GM18505 (cell line): Measurements from ENCODE around the gene KMT5C.
"Not testable (repeated sequence)": the region's sequence is repeated elsewhere in the genome, so short reads cannot be mapped to it uniquely, and the experiment has no call there.

ENCODE experiments used
- ATAC-seq: cut with Tn5 transposase; IDR thresholded peaks from one replicate; pipeline ENCODE4 v1.9.1; 2021; ENCODE audit not compliant: unreplicated experiment
- POLR2A ChIP-seq: IDR thresholded peaks from 4 replicates; pipeline ENCODE4 v1.6.1; 2011; ENCODE audit warnings: borderline replicate concordance; ENCODE audit not compliant: insufficient read depth, insufficient read length; ENCODE audit errors: extremely low read depth

The KMT5C gene

DNA sequence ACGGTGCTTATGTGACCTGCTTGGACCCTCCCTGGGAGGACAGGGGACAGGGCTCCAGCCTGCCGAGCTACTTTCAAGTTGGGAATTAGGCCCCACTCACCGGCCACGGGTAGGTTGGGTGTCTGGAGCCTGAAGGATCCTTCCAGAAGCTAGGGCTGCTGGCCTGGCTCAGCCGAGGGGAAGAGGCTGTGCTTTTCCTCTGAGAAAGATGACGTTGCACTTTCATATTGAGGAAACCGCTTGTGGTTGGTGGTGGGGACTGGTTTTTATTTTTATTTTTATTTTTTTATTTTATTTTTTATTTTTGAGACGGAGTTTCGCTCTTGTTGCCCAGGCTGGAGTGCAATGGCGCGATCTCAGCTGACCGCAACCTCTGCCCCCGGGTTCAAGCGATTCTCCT, 14.5 kb upstream of the KMT5C start, which contains the start of gene TMEM150B:
TMEM150B (minus strand) TSS at position 170 of the 400 bp plus-strand sequence. CDS start 4,305 bp downstream, outside the sequence.
- ATAC-seq: no peak
- TF ChIP-seq POLR2A: no peak

DNA sequence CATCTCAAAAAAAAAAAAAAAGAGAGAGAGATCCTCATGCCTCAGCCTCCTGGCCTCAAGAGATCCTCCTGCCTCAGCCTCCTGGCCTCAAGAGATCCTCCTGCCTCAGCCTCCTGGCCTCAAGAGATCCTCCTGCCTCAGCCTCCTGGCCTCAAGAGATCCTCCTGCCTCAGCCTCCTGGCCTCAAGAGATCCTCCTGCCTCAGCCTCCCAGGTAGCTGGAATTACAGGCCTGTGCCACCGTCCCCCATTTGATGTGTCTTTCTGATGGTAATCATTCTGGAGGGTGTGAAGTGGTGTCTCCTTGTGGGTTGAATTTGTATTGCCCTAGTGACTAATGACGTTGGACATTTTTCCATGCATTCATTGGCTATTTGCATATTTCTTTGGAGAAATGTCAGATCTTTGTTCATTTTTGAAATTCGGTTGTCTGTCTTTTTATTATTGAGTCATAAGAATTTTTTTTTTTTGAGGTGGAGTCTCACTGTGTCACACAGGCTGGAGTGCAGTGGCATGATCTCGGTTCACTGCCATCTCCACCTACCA, 10.8 kb upstream of the KMT5C start:
- not testable (repeated sequence) for ATAC-seq

DNA sequence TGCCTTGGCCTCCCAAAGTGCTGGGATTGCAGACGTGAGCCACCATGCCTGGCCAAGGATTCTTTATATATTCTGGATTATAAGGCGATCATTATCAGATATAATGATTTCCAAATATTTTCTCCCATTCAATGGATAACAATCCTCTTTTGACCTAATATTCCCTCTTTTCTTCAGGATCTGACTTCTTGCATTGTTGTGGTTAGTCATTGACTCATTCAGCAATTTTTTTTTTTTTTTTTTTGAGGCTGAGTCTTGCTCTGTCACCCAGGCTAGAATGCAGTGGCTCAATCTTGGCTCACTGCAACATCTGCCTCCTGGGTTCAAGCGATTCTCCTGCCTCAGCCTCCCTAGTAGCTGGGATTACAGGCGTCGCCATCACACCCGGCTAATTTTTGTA, 9.9 kb upstream of the KMT5C start:
- ATAC-seq: not testable (repeated sequence)

DNA sequence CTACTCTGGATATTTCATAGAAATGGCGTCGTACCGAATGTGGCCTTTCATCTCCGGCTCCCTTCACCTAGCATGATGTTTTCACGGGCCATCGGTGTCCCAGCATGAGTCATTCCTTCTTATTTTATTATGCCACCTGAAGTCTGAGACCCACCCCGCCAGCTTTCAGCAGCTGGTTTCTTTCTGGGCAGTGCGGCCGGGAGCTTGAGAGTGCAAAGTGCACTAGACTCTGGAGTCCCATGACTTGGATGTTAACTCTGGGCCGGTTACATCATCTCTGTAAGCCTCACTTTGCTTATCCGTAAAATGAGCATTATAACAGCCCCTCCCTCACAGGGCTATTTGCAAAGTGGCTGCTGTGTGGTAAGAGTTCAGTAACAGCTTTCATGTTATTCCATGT, 5.8 kb upstream of the KMT5C start:
- no peak for TF ChIP-seq POLR2A
- ATAC-seq: no peak

DNA sequence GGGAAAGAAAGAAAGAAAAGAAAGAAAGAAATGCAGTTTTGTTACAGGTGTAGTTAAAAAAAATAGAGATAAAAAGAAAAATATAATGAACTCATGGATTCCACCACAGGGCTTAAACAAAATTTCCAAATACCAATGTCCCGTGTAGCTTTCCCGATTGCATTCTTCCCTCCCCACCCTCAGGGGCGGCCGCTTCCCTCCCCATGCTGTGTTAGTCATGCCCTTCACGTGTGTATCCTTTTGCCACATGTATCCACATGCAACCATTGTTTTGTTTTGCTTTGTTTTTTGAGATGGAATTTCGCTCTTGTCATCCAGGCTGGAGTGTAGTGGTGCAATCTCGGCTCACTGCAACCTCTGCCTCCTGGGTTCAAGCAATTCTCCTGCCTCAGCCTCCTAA, 3.6 kb upstream of the KMT5C start:
- TF ChIP-seq POLR2A: no peak
- no peak for ATAC-seq

DNA sequence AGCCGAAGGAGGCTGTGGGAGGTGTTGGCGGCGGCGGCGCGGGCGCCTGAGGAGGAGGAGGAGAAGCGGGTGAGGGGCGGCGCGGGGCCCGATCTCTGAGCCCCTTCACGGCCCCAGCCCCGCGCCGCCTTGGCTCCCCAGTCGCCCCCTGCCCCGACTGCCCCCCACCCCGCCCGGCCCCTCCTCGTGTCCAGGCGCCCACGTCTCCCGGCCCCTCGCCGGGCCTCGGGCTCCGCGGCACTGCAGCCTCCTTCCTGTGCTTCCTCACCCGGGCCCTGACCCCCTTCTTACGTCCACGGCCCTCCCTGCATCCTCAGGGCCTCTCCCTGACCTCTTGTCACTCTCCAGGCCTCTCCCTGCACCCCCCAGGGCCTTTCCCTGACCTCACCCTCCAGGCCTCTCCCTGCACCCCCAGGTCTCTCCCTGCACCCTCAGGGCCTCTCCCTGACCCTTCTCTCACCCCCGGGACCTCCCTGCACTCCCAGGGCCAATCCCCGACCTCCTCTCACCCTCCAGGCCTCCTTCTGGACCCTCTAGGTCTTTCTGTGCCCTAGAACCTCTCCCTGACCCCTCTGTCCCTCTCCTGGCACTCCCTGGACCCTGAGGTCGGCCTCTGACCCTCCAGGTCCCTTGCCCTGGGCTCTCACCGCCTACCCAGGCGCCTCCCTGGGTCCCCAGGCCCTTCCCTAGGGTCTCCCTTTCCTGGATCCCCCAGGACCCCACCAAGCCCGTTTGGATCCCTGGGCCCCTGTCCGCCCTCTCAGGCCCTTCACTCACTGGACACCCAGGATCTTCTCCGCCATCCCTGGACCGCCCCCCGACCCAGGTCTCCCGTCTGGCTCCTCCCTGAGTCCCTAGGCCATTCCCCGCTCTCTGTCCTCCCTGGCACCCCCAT, 460 bp downstream of the KMT5C start:
- peak; percentile 1 for ATAC-seq
- peak; percentile 71 for TF ChIP-seq POLR2A

DNA sequence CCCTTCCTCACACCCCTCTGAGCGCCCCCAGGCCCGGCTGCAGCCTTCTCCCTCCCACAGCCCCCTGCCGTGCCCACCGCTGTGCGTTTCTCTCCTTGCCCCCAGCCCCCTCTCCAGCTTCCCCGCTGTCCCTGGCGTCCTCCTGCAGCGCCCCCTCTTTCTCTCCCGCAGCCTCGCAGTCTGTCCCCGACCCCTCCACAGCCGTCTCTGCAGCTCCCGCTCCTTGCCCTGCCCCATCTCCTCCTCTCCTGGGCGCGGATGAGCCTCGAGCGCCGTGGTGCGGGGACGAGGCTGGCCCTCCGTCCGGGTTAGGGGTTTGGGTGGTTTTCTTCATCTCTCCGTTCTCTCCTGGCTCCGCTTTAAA, 1.1 kb downstream of the KMT5C start:
- no peak for TF ChIP-seq POLR2A

DNA sequence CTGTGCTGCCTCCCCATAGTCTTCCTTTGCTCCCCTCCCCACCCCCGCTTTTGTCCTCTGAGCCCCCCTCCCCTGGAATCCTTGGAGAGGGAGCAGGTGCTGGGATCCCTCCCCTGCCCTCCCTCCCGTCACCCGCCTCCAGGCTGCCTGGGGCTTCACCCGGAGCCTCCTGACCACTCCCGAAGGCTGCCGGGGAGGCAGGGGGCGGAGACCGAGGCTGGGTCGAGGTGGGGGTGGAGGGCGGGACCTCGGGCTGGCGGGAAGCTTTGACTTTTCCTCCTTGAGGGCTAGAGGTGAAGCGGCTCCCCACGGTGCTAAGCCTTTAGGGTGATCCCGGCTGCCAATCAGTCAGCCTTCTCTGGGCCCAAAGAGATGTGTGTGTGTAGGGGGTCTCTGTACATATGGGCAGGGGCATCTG, 1.5 kb downstream of the KMT5C start:
- no peak for TF ChIP-seq POLR2A
- no peak for ATAC-seq

More for the DNA sequence above, 1.1 kb downstream of the KMT5C start:
- ATAC-seq: no peak

DNA sequence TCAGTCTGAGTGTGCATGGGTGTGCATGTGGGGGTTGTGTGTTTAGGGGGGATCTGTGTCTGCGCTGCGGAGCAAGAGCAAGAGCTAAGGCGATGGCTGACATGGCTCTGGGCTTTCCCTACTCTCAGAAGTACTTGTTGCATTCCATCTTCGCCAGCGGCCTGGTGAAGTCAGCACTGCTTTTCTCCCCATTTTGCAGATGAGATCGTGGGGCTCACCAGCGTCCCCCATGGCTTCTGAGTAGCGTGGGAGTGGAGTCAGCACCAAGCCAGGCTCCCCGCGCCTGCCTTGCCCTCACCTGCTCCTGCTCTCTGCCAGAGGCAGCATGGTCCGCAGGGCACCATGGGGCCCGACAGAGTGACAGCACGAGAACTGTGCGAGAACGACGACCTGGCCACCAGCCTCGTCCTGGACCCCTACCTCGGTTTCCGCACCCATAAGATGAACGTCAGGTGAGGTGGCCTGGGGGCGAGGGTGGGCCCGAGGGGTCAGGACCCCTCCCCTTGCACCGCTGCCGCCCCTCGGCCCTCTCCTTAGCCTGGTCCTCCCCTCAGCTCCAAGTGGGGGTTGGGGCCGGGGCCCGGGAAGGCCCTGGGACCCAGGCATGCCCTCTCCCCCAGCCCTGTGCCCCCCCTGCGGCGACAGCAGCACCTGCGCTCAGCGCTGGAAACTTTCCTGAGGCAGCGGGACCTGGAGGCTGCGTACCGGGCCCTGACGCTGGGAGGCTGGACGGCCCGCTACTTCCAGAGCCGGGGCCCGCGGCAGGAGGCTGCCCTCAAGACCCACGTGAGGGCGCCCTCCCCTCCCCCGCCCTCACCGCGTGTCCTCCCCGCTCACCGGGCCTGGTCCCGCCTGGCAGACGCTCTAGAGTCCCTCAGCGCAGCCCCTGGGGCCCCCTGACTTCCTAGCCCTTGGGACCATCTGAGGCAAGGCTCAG, 2.2 kb downstream of the KMT5C start:
- no peak for ATAC-seq
- no peak for TF ChIP-seq POLR2A

DNA sequence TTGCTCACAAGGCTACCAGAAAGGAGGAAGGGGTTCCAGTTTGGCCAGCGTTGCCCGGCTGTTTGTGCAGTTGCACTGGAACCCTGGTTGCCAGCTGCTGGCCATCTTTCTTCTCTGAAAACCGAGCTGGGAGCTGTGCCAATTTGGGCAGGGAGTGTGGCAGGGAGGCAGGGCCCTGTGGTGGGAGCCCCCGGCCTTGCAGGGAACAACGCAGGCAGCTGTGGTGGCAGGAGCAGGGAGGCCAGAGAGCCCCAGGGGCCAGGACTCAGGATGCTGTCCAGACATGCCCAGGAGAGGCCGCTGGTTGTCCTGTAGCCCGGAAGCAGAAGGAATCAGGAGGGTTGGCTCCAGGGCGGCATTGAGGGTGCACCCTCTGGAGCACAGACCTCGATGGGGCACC, 4.8 kb downstream of the KMT5C start:
- no peak for TF ChIP-seq POLR2A
- no peak for ATAC-seq

DNA sequence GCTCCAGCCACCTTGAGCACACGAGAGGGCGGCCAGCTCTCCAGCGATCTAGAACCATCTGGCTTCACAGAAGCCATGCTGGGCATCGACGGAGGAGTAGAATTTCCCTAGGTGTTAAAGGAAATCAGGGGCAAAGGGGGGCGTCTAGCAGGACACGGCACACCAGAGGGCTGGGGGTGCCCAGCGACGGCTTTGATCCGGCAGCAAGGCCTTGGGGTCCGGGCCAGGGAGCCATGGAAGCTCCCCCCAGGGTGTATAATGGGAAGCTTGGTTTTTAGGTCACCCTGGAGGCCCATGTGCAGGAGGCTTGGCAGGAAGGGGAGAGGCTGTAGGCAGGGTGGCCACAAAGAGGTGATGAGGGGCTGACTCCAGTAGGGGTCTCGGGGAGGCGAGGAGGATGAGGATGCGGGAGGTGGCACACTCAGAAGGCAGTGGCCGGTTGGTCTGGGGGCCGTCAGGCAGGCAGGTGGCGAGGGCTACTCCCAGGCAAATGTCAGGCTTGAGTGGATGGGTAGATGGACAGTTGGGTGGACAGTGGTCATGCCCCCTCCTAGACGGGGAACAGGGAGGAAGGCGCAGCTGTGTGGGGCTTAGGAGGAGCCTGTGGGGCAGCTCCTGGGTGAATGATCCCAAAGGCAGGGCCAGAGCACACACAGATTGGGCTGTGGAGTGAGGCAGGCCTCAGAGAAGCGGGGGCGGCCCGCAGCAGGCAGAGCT, 5.6 kb downstream of the KMT5C start:
- no peak for ATAC-seq
- TF ChIP-seq POLR2A: no peak

DNA sequence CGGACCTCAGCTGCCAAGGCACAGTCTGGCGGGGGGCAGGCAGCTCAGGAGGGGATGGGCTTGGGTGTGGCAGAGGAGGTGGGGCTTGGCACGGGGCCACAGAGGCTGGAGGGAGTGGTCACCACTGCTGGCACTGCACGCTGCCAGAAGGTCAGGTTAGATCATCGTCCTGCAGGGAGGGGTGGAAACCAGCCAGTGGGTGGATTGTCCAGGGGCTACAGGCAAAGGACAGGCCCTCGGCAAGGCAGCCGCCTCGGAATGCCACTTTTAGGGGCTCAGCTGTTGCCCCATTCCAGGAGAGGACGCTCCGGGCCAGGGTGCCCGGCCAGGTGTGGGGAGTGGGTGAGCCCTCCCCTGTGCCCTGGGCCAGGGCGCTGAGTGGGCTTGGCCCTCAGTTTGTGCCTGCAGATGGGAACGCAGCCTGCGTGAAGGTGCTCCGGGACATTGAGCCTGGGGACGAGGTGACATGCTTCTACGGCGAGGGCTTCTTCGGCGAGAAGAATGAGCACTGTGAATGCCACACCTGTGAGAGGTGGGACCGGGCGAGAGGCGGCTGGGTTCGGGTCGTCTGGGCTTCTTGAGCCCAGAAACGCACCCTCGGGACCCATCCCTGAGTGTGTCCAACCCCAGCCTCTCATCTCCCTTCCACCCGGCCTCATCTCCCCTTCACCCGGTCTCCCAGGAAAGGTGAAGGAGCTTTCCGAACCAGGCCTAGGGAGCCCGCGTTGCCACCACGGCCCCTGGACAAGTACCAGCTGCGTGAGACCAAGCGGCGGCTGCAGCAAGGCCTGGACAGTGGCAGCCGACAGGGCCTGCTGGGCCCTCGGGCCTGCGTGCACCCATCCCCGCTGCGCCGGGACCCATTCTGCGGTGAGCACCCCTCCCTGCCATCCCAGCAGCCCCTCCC, 6.4 kb downstream of the KMT5C start:
- TF ChIP-seq POLR2A: no peak
- ATAC-seq: no peak

DNA sequence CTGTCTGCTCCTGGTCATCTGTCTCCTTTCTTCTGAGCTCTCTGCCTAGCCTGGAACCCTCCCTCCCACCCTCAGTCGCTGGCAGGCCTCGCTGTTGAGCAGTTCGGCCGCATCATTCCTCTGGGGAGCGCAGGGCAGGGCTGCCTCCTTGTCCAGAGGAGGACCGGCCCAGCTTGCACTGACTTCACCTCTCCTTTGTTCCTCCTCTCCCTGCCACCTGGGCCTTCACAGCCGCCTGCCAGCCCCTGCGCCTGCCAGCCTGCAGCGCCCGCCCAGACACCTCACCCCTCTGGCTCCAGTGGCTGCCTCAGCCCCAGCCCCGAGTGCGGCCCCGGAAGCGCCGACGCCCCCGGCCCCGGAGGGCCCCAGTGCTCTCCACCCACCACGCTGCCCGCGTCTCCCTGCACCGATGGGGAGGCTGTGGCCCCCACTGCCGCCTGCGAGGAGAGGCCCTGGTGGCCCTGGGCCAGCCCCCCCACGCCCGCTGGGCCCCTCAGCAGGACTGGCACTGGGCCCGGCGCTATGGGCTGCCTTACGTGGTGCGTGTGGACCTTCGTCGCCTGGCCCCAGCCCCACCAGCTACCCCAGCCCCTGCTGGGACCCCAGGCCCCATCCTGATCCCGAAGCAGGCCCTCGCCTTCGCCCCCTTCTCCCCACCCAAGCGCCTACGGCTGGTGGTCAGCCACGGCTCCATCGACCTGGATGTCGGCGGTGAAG, 7.2 kb downstream of the KMT5C start:
- TF ChIP-seq POLR2A: no peak
- no peak for ATAC-seq
